ENCODE data around the gene WNT2. TPM values are rescaled to one million over a fixed set of nuclear protein-coding genes. Genes with fewer than 3 reads are reported as not detected.
A peak's percentile ranks its signal among the peaks of the same experiment; 100 is the strongest.

WNT2 gene
- total and polyA plus RNA-seq, 10 of the 15 experiments (the other 5 are each of a cell fraction or from before 2014, with no cell fraction given) = 0.07 to 0.34 (median 0.19) TPM

DNA sequence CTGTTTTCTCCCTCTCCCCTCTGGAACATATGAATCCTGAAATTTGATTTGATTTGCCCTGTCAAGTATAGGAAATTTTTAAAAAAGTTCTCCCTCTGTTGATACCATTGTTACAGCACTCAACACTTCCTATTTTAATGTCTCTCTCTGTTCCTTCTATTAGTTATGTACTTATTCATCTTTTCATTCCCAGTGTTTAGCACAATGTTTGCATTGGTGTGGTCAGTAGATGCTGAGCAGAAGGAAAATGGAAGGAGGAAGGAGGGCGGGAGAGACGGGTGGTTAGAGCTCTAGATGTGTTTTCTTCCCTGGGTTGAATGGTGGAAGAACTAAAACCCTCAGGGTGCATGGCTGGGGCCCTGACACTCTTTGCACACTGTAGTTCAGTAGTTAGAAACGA is 79.5 kb downstream of the WNT2 start (continued):
- TF ChIP-seq, protein P1, sequence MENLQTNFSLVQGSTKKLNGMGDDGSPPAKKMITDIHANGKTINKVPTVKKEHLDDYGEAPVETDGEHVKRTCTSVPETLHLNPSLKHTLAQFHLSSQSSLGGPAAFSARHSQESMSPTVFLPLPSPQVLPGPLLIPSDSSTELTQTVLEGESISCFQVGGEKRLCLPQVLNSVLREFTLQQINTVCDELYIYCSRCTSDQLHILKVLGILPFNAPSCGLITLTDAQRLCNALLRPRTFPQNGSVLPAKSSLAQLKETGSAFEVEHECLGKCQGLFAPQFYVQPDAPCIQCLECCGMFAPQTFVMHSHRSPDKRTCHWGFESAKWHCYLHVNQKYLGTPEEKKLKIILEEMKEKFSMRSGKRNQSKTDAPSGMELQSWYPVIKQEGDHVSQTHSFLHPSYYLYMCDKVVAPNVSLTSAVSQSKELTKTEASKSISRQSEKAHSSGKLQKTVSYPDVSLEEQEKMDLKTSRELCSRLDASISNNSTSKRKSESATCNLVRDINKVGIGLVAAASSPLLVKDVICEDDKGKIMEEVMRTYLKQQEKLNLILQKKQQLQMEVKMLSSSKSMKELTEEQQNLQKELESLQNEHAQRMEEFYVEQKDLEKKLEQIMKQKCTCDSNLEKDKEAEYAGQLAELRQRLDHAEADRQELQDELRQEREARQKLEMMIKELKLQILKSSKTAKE (IDR thresholded peaks at IDR 0.05; ENCODE audit: low read depth, poor library complexity, severe bottlenecking) = no peak
- TF ChIP-seq TCF7 (IDR thresholded peaks at IDR 0.05; ENCODE audit: borderline replicate concordance) (no peak), NFYA (IDR thresholded peaks at IDR 0.05; ENCODE audit: borderline replicate concordance, low read depth, low read length) (no peak)
- TF ChIP-seq, protein P2, sequence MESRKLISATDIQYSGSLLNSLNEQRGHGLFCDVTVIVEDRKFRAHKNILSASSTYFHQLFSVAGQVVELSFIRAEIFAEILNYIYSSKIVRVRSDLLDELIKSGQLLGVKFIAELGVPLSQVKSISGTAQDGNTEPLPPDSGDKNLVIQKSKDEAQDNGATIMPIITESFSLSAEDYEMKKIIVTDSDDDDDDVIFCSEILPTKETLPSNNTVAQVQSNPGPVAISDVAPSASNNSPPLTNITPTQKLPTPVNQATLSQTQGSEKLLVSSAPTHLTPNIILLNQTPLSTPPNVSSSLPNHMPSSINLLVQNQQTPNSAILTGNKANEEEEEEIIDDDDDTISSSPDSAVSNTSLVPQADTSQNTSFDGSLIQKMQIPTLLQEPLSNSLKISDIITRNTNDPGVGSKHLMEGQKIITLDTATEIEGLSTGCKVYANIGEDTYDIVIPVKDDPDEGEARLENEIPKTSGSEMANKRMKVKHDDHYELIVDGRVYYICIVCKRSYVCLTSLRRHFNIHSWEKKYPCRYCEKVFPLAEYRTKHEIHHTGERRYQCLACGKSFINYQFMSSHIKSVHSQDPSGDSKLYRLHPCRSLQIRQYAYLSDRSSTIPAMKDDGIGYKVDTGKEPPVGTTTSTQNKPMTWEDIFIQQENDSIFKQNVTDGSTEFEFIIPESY (IDR thresholded peaks at IDR 0.05) = no peak
- TF ChIP-seq, protein P3, sequence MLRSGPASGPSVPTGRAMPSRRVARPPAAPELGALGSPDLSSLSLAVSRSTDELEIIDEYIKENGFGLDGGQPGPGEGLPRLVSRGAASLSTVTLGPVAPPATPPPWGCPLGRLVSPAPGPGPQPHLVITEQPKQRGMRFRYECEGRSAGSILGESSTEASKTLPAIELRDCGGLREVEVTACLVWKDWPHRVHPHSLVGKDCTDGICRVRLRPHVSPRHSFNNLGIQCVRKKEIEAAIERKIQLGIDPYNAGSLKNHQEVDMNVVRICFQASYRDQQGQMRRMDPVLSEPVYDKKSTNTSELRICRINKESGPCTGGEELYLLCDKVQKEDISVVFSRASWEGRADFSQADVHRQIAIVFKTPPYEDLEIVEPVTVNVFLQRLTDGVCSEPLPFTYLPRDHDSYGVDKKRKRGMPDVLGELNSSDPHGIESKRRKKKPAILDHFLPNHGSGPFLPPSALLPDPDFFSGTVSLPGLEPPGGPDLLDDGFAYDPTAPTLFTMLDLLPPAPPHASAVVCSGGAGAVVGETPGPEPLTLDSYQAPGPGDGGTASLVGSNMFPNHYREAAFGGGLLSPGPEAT (IDR thresholded peaks at IDR 0.05; ENCODE audit: low read depth) = no peak

DNA sequence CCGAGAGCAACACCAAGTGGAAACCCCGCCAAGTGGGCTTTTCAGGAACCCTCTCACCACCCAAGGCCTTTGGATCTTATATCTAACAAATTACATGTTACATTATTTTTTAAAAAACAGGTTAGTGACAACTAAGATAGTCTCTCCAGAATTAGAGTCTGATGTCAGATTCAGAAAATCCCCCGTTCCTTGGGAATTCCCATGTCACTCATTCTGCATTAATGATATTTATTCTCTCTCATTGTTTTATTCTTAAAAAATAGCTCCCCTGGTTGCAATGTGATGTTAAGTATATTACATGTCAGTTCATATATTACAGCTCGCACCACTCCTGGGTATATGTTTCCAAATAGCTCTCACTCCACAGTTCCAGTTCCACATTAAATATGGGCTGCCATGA is 81.8 kb downstream of the WNT2 start:
- no TSS peak for BruUV-seq (replicated peaks)
- Histone ChIP-seq H3K27me3 (replicated peaks in 1 of 2; ENCODE audit: control insufficient read depth in 2 of 2, insufficient read depth in 2 of 2, low read length in 1 of 2) (no peaks in the 10 kb centered on the region), H4K20me1 (ENCODE audit: control insufficient read depth, insufficient read depth) (no peaks in the 10 kb centered on the region), H3K4me1 (ENCODE audit: control insufficient read depth, insufficient read depth, low read length) (peaks cover 12% of the 10 kb centered on the region), H3K4me3 (no peak overlapping the region), H3K9ac (ENCODE audit: control insufficient read depth, insufficient read depth, low read length) (no peak overlapping the region), H3K27ac (ENCODE audit: control insufficient read depth, insufficient read depth) (no peak overlapping the region), H3K4me2 (ENCODE audit: control insufficient read depth, insufficient read depth) (no peak overlapping the region), H3K36me3 (ENCODE audit: control insufficient read depth in 2 of 2, insufficient read depth in 2 of 2, low read length in 1 of 2) (no peaks in the 10 kb centered on the region), H3K79me2 (ENCODE audit: control insufficient read depth, insufficient read depth, low read length) (no peaks in the 10 kb centered on the region), H2AFZ (ENCODE audit: control insufficient read depth, low read depth, low read length) (no peak overlapping the region), H3K9me3 (replicated peaks; ENCODE audit: control insufficient read depth, insufficient read depth, low read length) (peaks cover under 1% of the 10 kb centered on the region; the same call in 2 of the 3 replicates)
- ChIA-PET CTCF (interaction anchor here (1.0 to 1.3 kb wide), 3 partner anchors 11 to 144 kb away, joined by 3 to 4 read pairs (median 3); no protein-coding TSS in a partner anchor), SMC1A (ENCODE audit: uncharacterized antibody, unreplicated experiment) (interaction anchor here (1.3 to 2.4 kb wide), 5 partner anchors 9 to 29 kb away, joined by 4 to 21 read pairs (median 7); no protein-coding TSS in a partner anchor), RAD21 (ENCODE audit: unreplicated experiment) (interaction anchor here (1.0 to 2.1 kb wide), 3 partner anchors 10 to 107 kb away, joined by 9 to 10 read pairs (median 10); no protein-coding TSS in a partner anchor), POLR2A (interaction anchor here (2.5 kb wide), 1 partner anchor 10 kb away, joined by 15 read pairs; no protein-coding TSS in a partner anchor)
- in situ Hi-C loops (cut with MboI) = no loop called here
- 33% methylated on average over 4 of the region's 4 CpGs for WGBS (ENCODE audit: insufficient coverage, insufficient replicate concordance, low lambda C conversion rate, missing lambda C conversion rate)
- ATAC-seq (no peak; the same call in 2 of the 3 replicates), FAIRE-seq (no peak), DNase-seq (ENCODE audit: low read depth, low spot score) (no peak)
- intact Hi-C loops (cut with micrococcal nuclease; ENCODE audit: unreplicated experiment) = no loop called here
- no peak for TF ChIP-seq BRCA1 (IDR thresholded peaks at IDR 0.05; ENCODE audit: low read depth, low read length)
- no peak for TF ChIP-seq ATF7 (IDR thresholded peaks at IDR 0.05; ENCODE audit: low read depth)
- TF ChIP-seq, protein P4, sequence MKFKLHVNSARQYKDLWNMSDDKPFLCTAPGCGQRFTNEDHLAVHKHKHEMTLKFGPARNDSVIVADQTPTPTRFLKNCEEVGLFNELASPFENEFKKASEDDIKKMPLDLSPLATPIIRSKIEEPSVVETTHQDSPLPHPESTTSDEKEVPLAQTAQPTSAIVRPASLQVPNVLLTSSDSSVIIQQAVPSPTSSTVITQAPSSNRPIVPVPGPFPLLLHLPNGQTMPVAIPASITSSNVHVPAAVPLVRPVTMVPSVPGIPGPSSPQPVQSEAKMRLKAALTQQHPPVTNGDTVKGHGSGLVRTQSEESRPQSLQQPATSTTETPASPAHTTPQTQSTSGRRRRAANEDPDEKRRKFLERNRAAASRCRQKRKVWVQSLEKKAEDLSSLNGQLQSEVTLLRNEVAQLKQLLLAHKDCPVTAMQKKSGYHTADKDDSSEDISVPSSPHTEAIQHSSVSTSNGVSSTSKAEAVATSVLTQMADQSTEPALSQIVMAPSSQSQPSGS (IDR thresholded peaks at IDR 0.05; ENCODE audit: low read length) = peak; percentile 70; the same call in 1 of the 2 replicates
- no peak for TF ChIP-seq HDGF (IDR thresholded peaks at IDR 0.05)
- peak; percentile 71; the same call in 1 of the 2 replicates for TF ChIP-seq ZNF24 (IDR thresholded peaks at IDR 0.05)
- peak; percentile 36 for TF ChIP-seq JUNB (IDR thresholded peaks at IDR 0.05)
- TF ChIP-seq, protein P5, sequence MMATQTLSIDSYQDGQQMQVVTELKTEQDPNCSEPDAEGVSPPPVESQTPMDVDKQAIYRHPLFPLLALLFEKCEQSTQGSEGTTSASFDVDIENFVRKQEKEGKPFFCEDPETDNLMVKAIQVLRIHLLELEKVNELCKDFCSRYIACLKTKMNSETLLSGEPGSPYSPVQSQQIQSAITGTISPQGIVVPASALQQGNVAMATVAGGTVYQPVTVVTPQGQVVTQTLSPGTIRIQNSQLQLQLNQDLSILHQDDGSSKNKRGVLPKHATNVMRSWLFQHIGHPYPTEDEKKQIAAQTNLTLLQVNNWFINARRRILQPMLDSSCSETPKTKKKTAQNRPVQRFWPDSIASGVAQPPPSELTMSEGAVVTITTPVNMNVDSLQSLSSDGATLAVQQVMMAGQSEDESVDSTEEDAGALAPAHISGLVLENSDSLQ (IDR thresholded peaks at IDR 0.05) = peak; percentile 59
- TF ChIP-seq NFIC (IDR thresholded peaks at IDR 0.05; ENCODE audit: low read depth, low read length) = peak; percentile 59; the same call in 1 of the 2 replicates

All from GM12878 (cell line).